ENCODE data around the gene INPP5F. TPM values are rescaled to one million over a fixed set of nuclear protein-coding genes. Genes with fewer than 3 reads are reported as not detected.

INPP5F gene
- total and polyA plus RNA-seq, 2 experiments from 2014 or later, result 41.4 to 86.0 TPM

DNA sequence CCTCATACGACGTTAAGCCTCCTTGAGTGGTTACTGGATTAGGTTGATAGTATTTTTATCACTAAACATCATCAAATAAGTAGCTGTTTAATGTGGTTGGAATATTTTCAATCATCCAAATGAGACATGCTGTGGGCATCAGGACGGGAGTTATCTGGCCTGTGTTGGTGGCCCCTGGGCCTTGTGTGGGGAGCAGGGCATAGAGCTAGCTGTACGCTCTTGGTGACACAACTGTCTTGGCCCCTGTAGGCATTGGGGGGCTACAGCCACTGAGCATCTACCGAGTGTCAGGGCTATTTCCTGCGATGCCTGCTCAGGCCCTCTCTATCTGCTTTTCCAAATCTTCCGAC is 46.4 kb upstream of the INPP5F start:
- no peaks in the 10 kb centered on the region for H3K9me2 ChIP-seq (ENCODE audit: insufficient read depth)
- ATAC-seq, result no peak
- H3F3A ChIP-seq (replicated peaks; ENCODE audit: low read depth), result no peaks in the 10 kb centered on the region
- H4K20me1 ChIP-seq (replicated peaks; ENCODE audit: insufficient read depth), result no peaks in the 10 kb centered on the region
- H2AFZ ChIP-seq, result no peak overlapping the region
- peaks cover 3% of the 10 kb centered on the region for H3K27me3 Mint-ChIP-seq (ENCODE audit: insufficient read depth, low read depth, poor library complexity)
- no peak overlapping the region for H3K27ac Mint-ChIP-seq
- H3K9me3 Mint-ChIP-seq, result peaks cover 4% of the 10 kb centered on the region; the same call in 2 of the 3 replicates
- peaks cover 11% of the 10 kb centered on the region for H3K36me3 Mint-ChIP-seq (ENCODE audit: low read depth)
- no peak overlapping the region for H3K27ac ChIP-seq (ENCODE audit: low read depth)
- H3K79me2 ChIP-seq (replicated peaks; ENCODE audit: insufficient read depth), result no peaks in the 10 kb centered on the region
- DNase-seq (ENCODE audit: low spot score), result no peak
- no peak overlapping the region for H3K4me2 ChIP-seq
- no peaks in the 10 kb centered on the region for H3K27me3 ChIP-seq (ENCODE audit: insufficient read depth)
- TF ChIP-seq EZH2phosphoT487 (IDR thresholded peaks at IDR 0.05; ENCODE audit: unreplicated experiment) (no peak), ZNF331 (CRISPR knock-in tag; IDR thresholded peaks at IDR 0.05; ENCODE audit: low read depth) (no peak), POLR2AphosphoS5 (IDR thresholded peaks at IDR 0.05; ENCODE audit: low read depth) (no peak), STAT1 (IDR thresholded peaks at IDR 0.05; ENCODE audit: unreplicated experiment) (no peak), ZNF114 (CRISPR knock-in tag; IDR thresholded peaks at IDR 0.05) (no peak), JUNB (IDR thresholded peaks at IDR 0.05; ENCODE audit: unreplicated experiment) (no peak), NANOG (IDR thresholded peaks at IDR 0.05; ENCODE audit: borderline replicate concordance) (no peak), EZH2 (IDR thresholded peaks at IDR 0.05; ENCODE audit: low read depth, unreplicated experiment) (no peak), CREB1 (CRISPR knock-in tag; IDR thresholded peaks at IDR 0.05; ENCODE audit: low read depth) (no peak)
- TF ChIP-seq, protein P1, sequence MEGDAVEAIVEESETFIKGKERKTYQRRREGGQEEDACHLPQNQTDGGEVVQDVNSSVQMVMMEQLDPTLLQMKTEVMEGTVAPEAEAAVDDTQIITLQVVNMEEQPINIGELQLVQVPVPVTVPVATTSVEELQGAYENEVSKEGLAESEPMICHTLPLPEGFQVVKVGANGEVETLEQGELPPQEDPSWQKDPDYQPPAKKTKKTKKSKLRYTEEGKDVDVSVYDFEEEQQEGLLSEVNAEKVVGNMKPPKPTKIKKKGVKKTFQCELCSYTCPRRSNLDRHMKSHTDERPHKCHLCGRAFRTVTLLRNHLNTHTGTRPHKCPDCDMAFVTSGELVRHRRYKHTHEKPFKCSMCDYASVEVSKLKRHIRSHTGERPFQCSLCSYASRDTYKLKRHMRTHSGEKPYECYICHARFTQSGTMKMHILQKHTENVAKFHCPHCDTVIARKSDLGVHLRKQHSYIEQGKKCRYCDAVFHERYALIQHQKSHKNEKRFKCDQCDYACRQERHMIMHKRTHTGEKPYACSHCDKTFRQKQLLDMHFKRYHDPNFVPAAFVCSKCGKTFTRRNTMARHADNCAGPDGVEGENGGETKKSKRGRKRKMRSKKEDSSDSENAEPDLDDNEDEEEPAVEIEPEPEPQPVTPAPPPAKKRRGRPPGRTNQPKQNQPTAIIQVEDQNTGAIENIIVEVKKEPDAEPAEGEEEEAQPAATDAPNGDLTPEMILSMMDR (conservative IDR thresholded peaks at IDR 0.05; ENCODE audit: low read depth in 2 of 2), result no peak
- TF ChIP-seq, protein P2, sequence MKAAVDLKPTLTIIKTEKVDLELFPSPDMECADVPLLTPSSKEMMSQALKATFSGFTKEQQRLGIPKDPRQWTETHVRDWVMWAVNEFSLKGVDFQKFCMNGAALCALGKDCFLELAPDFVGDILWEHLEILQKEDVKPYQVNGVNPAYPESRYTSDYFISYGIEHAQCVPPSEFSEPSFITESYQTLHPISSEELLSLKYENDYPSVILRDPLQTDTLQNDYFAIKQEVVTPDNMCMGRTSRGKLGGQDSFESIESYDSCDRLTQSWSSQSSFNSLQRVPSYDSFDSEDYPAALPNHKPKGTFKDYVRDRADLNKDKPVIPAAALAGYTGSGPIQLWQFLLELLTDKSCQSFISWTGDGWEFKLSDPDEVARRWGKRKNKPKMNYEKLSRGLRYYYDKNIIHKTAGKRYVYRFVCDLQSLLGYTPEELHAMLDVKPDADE (IDR thresholded peaks at IDR 0.05), result no peak
- TF ChIP-seq, protein P3, sequence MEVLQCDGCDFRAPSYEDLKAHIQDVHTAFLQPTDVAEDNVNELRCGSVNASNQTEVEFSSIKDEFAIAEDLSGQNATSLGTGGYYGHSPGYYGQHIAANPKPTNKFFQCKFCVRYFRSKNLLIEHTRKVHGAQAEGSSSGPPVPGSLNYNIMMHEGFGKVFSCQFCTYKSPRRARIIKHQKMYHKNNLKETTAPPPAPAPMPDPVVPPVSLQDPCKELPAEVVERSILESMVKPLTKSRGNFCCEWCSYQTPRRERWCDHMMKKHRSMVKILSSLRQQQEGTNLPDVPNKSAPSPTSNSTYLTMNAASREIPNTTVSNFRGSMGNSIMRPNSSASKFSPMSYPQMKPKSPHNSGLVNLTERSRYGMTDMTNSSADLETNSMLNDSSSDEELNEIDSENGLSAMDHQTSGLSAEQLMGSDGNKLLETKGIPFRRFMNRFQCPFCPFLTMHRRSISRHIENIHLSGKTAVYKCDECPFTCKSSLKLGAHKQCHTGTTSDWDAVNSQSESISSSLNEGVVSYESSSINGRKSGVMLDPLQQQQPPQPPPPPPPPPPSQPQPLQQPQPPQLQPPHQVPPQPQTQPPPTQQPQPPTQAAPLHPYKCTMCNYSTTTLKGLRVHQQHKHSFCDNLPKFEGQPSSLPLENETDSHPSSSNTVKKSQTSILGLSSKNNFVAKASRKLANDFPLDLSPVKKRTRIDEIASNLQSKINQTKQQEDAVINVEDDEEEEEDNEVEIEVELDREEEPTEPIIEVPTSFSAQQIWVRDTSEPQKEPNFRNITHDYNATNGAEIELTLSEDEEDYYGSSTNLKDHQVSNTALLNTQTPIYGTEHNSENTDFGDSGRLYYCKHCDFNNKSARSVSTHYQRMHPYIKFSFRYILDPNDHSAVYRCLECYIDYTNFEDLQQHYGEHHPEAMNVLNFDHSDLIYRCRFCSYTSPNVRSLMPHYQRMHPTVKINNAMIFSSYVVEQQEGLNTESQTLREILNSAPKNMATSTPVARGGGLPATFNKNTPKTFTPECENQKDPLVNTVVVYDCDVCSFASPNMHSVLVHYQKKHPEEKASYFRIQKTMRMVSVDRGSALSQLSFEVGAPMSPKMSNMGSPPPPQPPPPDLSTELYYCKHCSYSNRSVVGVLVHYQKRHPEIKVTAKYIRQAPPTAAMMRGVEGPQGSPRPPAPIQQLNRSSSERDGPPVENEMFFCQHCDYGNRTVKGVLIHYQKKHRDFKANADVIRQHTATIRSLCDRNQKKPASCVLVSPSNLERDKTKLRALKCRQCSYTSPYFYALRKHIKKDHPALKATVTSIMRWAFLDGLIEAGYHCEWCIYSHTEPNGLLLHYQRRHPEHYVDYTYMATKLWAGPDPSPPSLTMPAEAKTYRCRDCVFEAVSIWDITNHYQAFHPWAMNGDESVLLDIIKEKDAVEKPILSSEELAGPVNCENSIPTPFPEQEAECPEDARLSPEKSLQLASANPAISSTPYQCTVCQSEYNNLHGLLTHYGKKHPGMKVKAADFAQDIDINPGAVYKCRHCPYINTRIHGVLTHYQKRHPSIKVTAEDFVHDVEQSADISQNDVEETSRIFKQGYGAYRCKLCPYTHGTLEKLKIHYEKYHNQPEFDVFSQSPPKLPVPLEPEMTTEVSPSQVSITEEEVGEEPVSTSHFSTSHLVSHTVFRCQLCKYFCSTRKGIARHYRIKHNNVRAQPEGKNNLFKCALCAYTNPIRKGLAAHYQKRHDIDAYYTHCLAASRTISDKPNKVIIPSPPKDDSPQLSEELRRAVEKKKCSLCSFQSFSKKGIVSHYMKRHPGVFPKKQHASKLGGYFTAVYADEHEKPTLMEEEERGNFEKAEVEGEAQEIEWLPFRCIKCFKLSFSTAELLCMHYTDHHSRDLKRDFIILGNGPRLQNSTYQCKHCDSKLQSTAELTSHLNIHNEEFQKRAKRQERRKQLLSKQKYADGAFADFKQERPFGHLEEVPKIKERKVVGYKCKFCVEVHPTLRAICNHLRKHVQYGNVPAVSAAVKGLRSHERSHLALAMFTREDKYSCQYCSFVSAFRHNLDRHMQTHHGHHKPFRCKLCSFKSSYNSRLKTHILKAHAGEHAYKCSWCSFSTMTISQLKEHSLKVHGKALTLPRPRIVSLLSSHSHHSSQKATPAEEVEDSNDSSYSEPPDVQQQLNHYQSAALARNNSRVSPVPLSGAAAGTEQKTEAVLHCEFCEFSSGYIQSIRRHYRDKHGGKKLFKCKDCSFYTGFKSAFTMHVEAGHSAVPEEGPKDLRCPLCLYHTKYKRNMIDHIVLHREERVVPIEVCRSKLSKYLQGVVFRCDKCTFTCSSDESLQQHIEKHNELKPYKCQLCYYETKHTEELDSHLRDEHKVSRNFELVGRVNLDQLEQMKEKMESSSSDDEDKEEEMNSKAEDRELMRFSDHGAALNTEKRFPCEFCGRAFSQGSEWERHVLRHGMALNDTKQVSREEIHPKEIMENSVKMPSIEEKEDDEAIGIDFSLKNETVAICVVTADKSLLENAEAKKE (CRISPR knock-in tag; IDR thresholded peaks at IDR 0.05), result no peak
- TF ChIP-seq, protein P4, sequence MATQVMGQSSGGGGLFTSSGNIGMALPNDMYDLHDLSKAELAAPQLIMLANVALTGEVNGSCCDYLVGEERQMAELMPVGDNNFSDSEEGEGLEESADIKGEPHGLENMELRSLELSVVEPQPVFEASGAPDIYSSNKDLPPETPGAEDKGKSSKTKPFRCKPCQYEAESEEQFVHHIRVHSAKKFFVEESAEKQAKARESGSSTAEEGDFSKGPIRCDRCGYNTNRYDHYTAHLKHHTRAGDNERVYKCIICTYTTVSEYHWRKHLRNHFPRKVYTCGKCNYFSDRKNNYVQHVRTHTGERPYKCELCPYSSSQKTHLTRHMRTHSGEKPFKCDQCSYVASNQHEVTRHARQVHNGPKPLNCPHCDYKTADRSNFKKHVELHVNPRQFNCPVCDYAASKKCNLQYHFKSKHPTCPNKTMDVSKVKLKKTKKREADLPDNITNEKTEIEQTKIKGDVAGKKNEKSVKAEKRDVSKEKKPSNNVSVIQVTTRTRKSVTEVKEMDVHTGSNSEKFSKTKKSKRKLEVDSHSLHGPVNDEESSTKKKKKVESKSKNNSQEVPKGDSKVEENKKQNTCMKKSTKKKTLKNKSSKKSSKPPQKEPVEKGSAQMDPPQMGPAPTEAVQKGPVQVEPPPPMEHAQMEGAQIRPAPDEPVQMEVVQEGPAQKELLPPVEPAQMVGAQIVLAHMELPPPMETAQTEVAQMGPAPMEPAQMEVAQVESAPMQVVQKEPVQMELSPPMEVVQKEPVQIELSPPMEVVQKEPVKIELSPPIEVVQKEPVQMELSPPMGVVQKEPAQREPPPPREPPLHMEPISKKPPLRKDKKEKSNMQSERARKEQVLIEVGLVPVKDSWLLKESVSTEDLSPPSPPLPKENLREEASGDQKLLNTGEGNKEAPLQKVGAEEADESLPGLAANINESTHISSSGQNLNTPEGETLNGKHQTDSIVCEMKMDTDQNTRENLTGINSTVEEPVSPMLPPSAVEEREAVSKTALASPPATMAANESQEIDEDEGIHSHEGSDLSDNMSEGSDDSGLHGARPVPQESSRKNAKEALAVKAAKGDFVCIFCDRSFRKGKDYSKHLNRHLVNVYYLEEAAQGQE (IDR thresholded peaks at IDR 0.05; ENCODE audit: unreplicated experiment), result no peak
- no peak overlapping the region for H3K4me3 Mint-ChIP-seq
- H3K4me1 ChIP-seq (ENCODE audit: insufficient read depth), result no peaks in the 10 kb centered on the region
- peaks cover 6% of the 10 kb centered on the region; the same call in 1 of the 2 replicates for H3K36me3 ChIP-seq (ENCODE audit: insufficient read depth)
- no peaks in the 10 kb centered on the region; the same call in 2 of the 3 replicates for H3K4me1 Mint-ChIP-seq
- no peak overlapping the region for H3K4me3 ChIP-seq
